GM12878 (cell line): Measurements from ENCODE around the gene ZNF771. TPM values are rescaled to one million over a fixed set of nuclear protein-coding genes. Genes with fewer than 3 reads are reported as not detected.

Experiments
- ATAC-seq: fragments of 200-7000 bp; cut with Tn5 transposase; 3 replicates; pipeline ENCODE4 v1.9.1; 2020; ENCODE audit warnings: mild to moderate bottlenecking, moderate library complexity
- Bru-seq: library from RNA; stranded (reverse); fragments of 400-500 nt; gene quantifications from one replicate; lab custom pipeline; 2021; lab: Mats Ljungman, UMichigan
- BruChase-seq, 2 experiments: library from RNA; stranded (reverse); fragments of 400-500 nt; gene quantifications; one replicate each; lab custom pipeline; 2021; lab: Mats Ljungman, UMichigan
- BruUV-seq: library from RNA; stranded (reverse); fragments of 400-500 nt; replicated peaks from 2 replicates; lab custom pipeline; 2021; lab: Mats Ljungman, UMichigan
- CTCF ChIA-PET: fragments of 300-600 bp; sonication (Branson Sonifier 250); formaldehyde crosslinking; extraction: SDS; loops from one replicate; lab custom pipeline; 2021; ENCODE audit warnings: inconsistent platforms; lab: Yijun Ruan, JAX
- POLR2A ChIA-PET: fragments of 350-600 bp; formaldehyde crosslinking; extraction: SDS; loops from one replicate; lab custom pipeline; 2021; ENCODE audit warnings: inconsistent platforms; lab: Charles Lee
- RAD21 ChIA-PET: fragments of 300-600 bp; sonication (Branson Sonifier 250); formaldehyde crosslinking; loops from one replicate; lab custom pipeline; 2023; ENCODE audit warnings: antibody characterized with exemption; ENCODE audit not compliant: unreplicated experiment; lab: Charles Lee
- SMC1A ChIA-PET: fragments of 300-600 bp; sonication (Branson Sonifier 250); formaldehyde crosslinking; loops from one replicate; lab custom pipeline; 2023; ENCODE audit not compliant: unreplicated experiment, uncharacterized antibody; lab: Charles Lee
- DNase-seq: peaks from one replicate; pipeline ENCODE4 v3.0.0-alpha.2; 2011; ENCODE audit warnings: low read depth, low spot score
- FAIRE-seq: peaks from 3 replicates; lab custom pipeline; 2011; peaks lifted over from hg19 to GRCh38; lab: Jason Lieb, UNC
- H2AFZ ChIP-seq: 2 replicates; pipeline ENCODE4 v1.6.0; 2011; ENCODE audit warnings: low read depth, low read length, control low read depth; ENCODE audit not compliant: control insufficient read depth
- H3K27ac ChIP-seq: 2 replicates; pipeline ENCODE4 v1.5.1; 2011; ENCODE audit warnings: control low read depth; ENCODE audit not compliant: control insufficient read depth, insufficient read depth
- H3K27me3 ChIP-seq, 2 experiments: replicated peaks in 1 of 2; 2 replicates each; pipeline versions ENCODE4 v1.6.0 to v1.6.1; 2011; ENCODE audit warnings: low read length in 1 of 2; ENCODE audit not compliant: control insufficient read depth in 2 of 2, insufficient read depth in 2 of 2
- H3K36me3 ChIP-seq, 2 experiments: 2 replicates each; pipeline ENCODE4 v1.5.1; 2011; ENCODE audit warnings: low read length in 1 of 2; ENCODE audit not compliant: control insufficient read depth in 2 of 2, insufficient read depth in 2 of 2
- H3K4me1 ChIP-seq: 2 replicates; pipeline ENCODE4 v1.6.1; 2011; ENCODE audit warnings: mild to moderate bottlenecking, low read length, moderate library complexity, mixed read lengths; ENCODE audit not compliant: control insufficient read depth, insufficient read depth
- H3K4me2 ChIP-seq: 2 replicates; pipeline ENCODE4 v1.6.0; 2011; ENCODE audit warnings: control low read depth; ENCODE audit not compliant: control insufficient read depth, insufficient read depth
- H3K4me3 ChIP-seq: fragments of 200-600 bp; sonication (generic); 2 replicates; pipeline ENCODE4 v1.5.1; 2016
- H3K79me2 ChIP-seq: 2 replicates; pipeline ENCODE4 v1.6.0; 2011; ENCODE audit warnings: low read length; ENCODE audit not compliant: control insufficient read depth, insufficient read depth
- H3K9ac ChIP-seq: 2 replicates; pipeline ENCODE4 v1.8.0; 2011; ENCODE audit warnings: low read length, control low read depth, mixed read lengths; ENCODE audit not compliant: control insufficient read depth, insufficient read depth
- H3K9me3 ChIP-seq: replicated peaks from 3 replicates; pipeline ENCODE4 v1.5.1; 2011; ENCODE audit warnings: mild to moderate bottlenecking, low read length; ENCODE audit not compliant: control insufficient read depth, insufficient read depth
- H4K20me1 ChIP-seq: 2 replicates; pipeline ENCODE4 v1.6.0; 2011; ENCODE audit not compliant: control insufficient read depth, insufficient read depth
- ATF3 ChIP-seq: IDR thresholded peaks from 2 replicates; pipeline ENCODE4 v1.6.1; 2011; ENCODE audit warnings: low read depth, mild to moderate bottlenecking, low read length, moderate library complexity, borderline replicate concordance; ENCODE audit errors: extremely low read depth
- CREM ChIP-seq: IDR thresholded peaks from 2 replicates; pipeline ENCODE4 v1.6.1; 2014; ENCODE audit warnings: antibody characterized with exemption, low read depth
- EGR1 ChIP-seq, 2 experiments: IDR thresholded peaks; 1 replicate in 1 of 2; 2 replicates in 1 of 2; pipeline ENCODE4 v1.6.1; 2011 to 2012; ENCODE audit warnings: low read depth in 2 of 2, low read length in 2 of 2, borderline replicate concordance in 1 of 2, mild to moderate bottlenecking in 1 of 2, moderate library complexity in 1 of 2
- NR2F1 ChIP-seq: fragments of 450-650 bp; conservative IDR thresholded peaks from 2 replicates; pipeline ENCODE4 v1.6.1; 2017; ENCODE audit warnings: mild to moderate bottlenecking
- SP1 ChIP-seq: IDR thresholded peaks from one replicate; pipeline ENCODE4 v1.6.1; 2011; ENCODE audit warnings: low read depth, low read length
- TCF7 ChIP-seq: IDR thresholded peaks from 2 replicates; pipeline ENCODE4 v1.6.1; 2014; ENCODE audit warnings: antibody characterized with exemption, borderline replicate concordance
- ZBTB11 ChIP-seq: fragments of 450-650 bp; formaldehyde crosslinking; IDR thresholded peaks from 2 replicates; pipeline ENCODE4 v1.5.0; 2022; ENCODE audit warnings: mild to moderate bottlenecking, missing genetic modification characterization
- WGBS: methylation state at CpG from one replicate; pipeline ENCODE4 v1.1.6; 2016; ENCODE audit warnings: low lambda C conversion rate; ENCODE audit not compliant: insufficient replicate concordance, insufficient coverage; ENCODE audit errors: missing lambda C conversion rate; 5-methylcytosine and 5-hydroxymethylcytosine counted together
- in situ Hi-C: fragments of 300-500 bp; cut with MboI; formaldehyde crosslinking; loops from 9 replicates; pipeline ENCODE4 v1.14.3; 2018; ENCODE audit warnings: mixed read lengths
- intact Hi-C: fragments of 100-400 bp; cut with micrococcal nuclease; formaldehyde crosslinking; loops from one replicate; pipeline ENCODE4 v1.14.2; 2022; ENCODE audit not compliant: unreplicated experiment
- long read RNA-seq, 2 experiments: library from polyadenylated mRNA; unstranded; transcript quantifications; one replicate each; pipeline ENCODE4 v2.0.0, GENCODE V29; 2019 to 2020
- polyA minus RNA-seq, 3 experiments: library from RNA; depleted of rRNA, polyadenylated mRNA; stranded (reverse); fragments of >200 nt; gene quantifications; 2 replicates each; pipeline ENCODE4 v1.2.3, GENCODE V29; 2011
- polyA plus RNA-seq, 11 experiments: library from polyadenylated mRNA; depleted of rRNA in 4 of 11; unstranded in 6 of 11; stranded (reverse) in 5 of 11; fragments of >200 nt; fragmentation: Nextera tagmentation in 4 of 11; fragmentation: Illumina TruSeq in 1 of 11; extraction: Ambion mirVana in 4 of 11; extraction: Trizol in 1 of 11; gene quantifications; 1 replicate in 1 of 11; 2 replicates in 10 of 11; pipeline versions ENCODE4 v1.2.1 to v1.2.3, GENCODE V29; 2011 to 2016; ENCODE audit warnings: inconsistent platforms in 2 of 11, missing spikeins in 2 of 11, low read depth in 1 of 11
- total RNA-seq, 4 experiments: library from RNA; depleted of rRNA in 3 of 4; stranded (reverse); fragments of >200 nt in 3 of 4; fragmentation: Illumina TruSeq in 1 of 4; extraction: Trizol in 1 of 4; gene quantifications; 2 replicates each; pipeline versions ENCODE4 v1.2.1 to v1.2.3, GENCODE V29; 2013 to 2021
- TF ChIP-seq, protein P1 (sequence below): fragments of 450-650 bp; IDR thresholded peaks from 2 replicates; pipeline ENCODE4 v1.6.1; 2017; ENCODE audit warnings: mild to moderate bottlenecking, moderate library complexity

Gene ZNF771
- 5.1 and 6.2 TPM in 2 replicates for total RNA-seq (2013; cell fraction: nucleolus; rRNA removed)
- total RNA-seq (2014; rRNA removed) (4.9 and 6.2 TPM in 2 replicates), total RNA-seq (2014; rRNA removed; fragmentation: Illumina TruSeq; extraction: Trizol) (1.7 and 2.2 TPM in 2 replicates), total RNA-seq (2021) (5.2 and 5.4 TPM in 2 replicates), polyA plus RNA-seq (2011; rRNA removed) (1.9 and 2.3 TPM in 2 replicates), polyA plus RNA-seq (2014; fragmentation: Illumina TruSeq; extraction: Trizol) (0.62 and 1.0 TPM in 2 replicates), polyA plus RNA-seq (2014; fragmentation: Nextera tagmentation; extraction: Ambion mirVana) (1 to 10 TPM in 1 of 2 experiments, under 1 TPM in 1; 0.98 to 2.0 TPM), polyA plus RNA-seq (2014; rRNA removed) (5.1 and 6.9 TPM in 2 replicates), polyA plus RNA-seq (2016; fragmentation: Nextera tagmentation; extraction: Ambion mirVana) (1 to 10 TPM; 5.7 to 7.6 TPM), polyA minus RNA-seq (2011; rRNA and poly(A)+ RNA removed) (3.1 and 3.5 TPM in 2 replicates), Bru-seq, nascent RNA (percentile 46 among the genes with signal in this experiment), BruChase-seq, experiment 1, labeled RNA remaining after a 6-hour chase (percentile 39 among the genes with signal in this experiment), BruChase-seq, experiment 2, labeled RNA remaining after a 2-hour chase (percentile 42 among the genes with signal in this experiment)
- 0.71 TPM for polyA plus RNA-seq (2011; ENCODE audit: low read depth)
- polyA plus RNA-seq (2011; cell fraction: cytosol; rRNA removed) = 3.3 and 6.3 TPM in 2 replicates
- polyA plus RNA-seq (2011; cell fraction: nucleus; rRNA removed) = 4.5 and 5.1 TPM in 2 replicates
- polyA plus RNA-seq (2012) = 1.7 and 1.9 TPM in 2 replicates
- polyA minus RNA-seq (2011; cell fraction: cytosol; rRNA and poly(A)+ RNA removed) = 1.9 and 4.7 TPM in 2 replicates
- polyA minus RNA-seq (2011; cell fraction: nucleus; rRNA and poly(A)+ RNA removed) = 3.6 and 5.5 TPM in 2 replicates
- long read RNA-seq, experiment 1, partial matches to known transcripts = 0 of 3 reads
- long read RNA-seq, experiment 1, other reads (novel, unspliced or antisense) = 1 of 3 reads
- long read RNA-seq, experiment 2, partial matches to known transcripts = 2 of 5 reads
- long read RNA-seq, experiment 2, other reads (novel, unspliced or antisense) = 2 of 5 reads

GRCh38 chr16:30407102-30407803, at the start of gene ZNF771:
ZNF771 (plus strand) TSS chr16:30407606; CDS start chr16:30408054, 448 bp downstream.
- POLR2A ChIA-PET = interaction anchor here (0.6 to 2.4 kb wide), 8 partner anchors 8 to 315 kb away, joined by 3 to 12 read pairs (median 4); partner anchors contain the start of genes SEPTIN1, TBX6 and ZNF48
- Histone ChIP-seq H3K4me2 (peak within 1 kb of the TSS; percentile 67), H3K27me3 (no peaks in the 10 kb centered on the region; a peak in 1 of 4 replicates), H4K20me1 (no peaks in the 10 kb centered on the region), H3K27ac (no peak within 1 kb of the TSS), H3K36me3 (peaks cover 0 to 2% of the 10 kb centered on the region in 2 experiments; a peak in 1 of 4 replicates), H3K4me1 (peaks cover 14% of the 10 kb centered on the region), H3K9ac (peak within 1 kb of the TSS; percentile 13; the same call in 1 of the 2 replicates), H3K9me3 (no peaks in the 10 kb centered on the region), H3K79me2 (no peaks in the 10 kb centered on the region; the same call in 1 of the 2 replicates), H3K4me3 (peak within 1 kb of the TSS; percentile 83), H2AFZ (peak within 1 kb of the TSS; percentile 55)
- DNase-seq (no peak), ATAC-seq (peak; percentile 93), FAIRE-seq (no peak)
- CTCF ChIA-PET = interaction anchor here (0.6 to 8.1 kb wide), 17 partner anchors 8 to 315 kb away, joined by 3 to 70 read pairs (median 4); partner anchors contain the start of genes CD2BP2, DCTPP1, SEPTIN1 and TBC1D10B
- WGBS = 0% methylated on average over 41 of the region's 65 CpGs
- RAD21 ChIA-PET = interaction anchor here (0.5 to 4.4 kb wide), 13 partner anchors 11 to 375 kb away, joined by 3 to 33 read pairs (median 4); partner anchors contain the start of genes DCTPP1, SEPTIN1, TBC1D10B and TBX6
- SMC1A ChIA-PET = interaction anchor here (0.6 to 3.8 kb wide), 8 partner anchors 12 to 315 kb away, joined by 3 to 18 read pairs (median 8); partner anchors contain the start of genes DCTPP1, SEPTIN1, TBX6 and ZNF48
- intact Hi-C loops = loop anchor here (5.0 kb wide), 1 partner anchor 315 kb away; the partner anchor contains the start of gene TBX6
- no TSS peak for BruUV-seq
- in situ Hi-C loops = loop anchor here (5.0 kb wide), 1 partner anchor 315 kb away; the partner anchor contains the start of gene TBX6
- peak in 1 of 2 experiments; percentile 86; a peak in 2 of 3 replicates for TF ChIP-seq EGR1 (IDR thresholded peaks at IDR 0.05; ENCODE audit: borderline replicate concordance in 1 of 2, low read depth in 2 of 2, low read length in 2 of 2)
- TF ChIP-seq TCF7 = no peak
- peak; percentile 67 for TF ChIP-seq SP1
- TF ChIP-seq, protein P1, sequence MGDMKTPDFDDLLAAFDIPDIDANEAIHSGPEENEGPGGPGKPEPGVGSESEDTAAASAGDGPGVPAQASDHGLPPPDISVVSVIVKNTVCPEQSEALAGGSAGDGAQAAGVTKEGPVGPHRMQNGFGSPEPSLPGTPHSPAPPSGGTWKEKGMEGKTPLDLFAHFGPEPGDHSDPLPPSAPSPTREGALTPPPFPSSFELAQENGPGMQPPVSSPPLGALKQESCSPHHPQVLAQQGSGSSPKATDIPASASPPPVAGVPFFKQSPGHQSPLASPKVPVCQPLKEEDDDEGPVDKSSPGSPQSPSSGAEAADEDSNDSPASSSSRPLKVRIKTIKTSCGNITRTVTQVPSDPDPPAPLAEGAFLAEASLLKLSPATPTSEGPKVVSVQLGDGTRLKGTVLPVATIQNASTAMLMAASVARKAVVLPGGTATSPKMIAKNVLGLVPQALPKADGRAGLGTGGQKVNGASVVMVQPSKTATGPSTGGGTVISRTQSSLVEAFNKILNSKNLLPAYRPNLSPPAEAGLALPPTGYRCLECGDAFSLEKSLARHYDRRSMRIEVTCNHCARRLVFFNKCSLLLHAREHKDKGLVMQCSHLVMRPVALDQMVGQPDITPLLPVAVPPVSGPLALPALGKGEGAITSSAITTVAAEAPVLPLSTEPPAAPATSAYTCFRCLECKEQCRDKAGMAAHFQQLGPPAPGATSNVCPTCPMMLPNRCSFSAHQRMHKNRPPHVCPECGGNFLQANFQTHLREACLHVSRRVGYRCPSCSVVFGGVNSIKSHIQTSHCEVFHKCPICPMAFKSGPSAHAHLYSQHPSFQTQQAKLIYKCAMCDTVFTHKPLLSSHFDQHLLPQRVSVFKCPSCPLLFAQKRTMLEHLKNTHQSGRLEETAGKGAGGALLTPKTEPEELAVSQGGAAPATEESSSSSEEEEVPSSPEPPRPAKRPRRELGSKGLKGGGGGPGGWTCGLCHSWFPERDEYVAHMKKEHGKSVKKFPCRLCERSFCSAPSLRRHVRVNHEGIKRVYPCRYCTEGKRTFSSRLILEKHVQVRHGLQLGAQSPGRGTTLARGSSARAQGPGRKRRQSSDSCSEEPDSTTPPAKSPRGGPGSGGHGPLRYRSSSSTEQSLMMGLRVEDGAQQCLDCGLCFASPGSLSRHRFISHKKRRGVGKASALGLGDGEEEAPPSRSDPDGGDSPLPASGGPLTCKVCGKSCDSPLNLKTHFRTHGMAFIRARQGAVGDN = peak; percentile 76
- TF ChIP-seq ZBTB11 (CRISPR knock-in tag) = no peak
- TF ChIP-seq ATF3 = 0 out of 2 replicates have a peak, but pooled peaks have one; percentile 40
- 0 out of 2 replicates have a peak, but pooled peaks have one; percentile 1 for TF ChIP-seq CREM
- 0 out of 2 replicates have a peak, but pooled peaks have one; percentile 35 for TF ChIP-seq NR2F1
